Activated CD4-positive, alpha-beta T cell treated with anti-CD3 and anti-CD28 coated beads for 1 hour (primary cell): Measurements from ENCODE around the gene ALDH1A1.
"Not testable (repeated sequence)": the region's sequence is repeated elsewhere in the genome, so short reads cannot be mapped to it uniquely, and the experiment has no call there.

Experiments
- DNase-seq: peaks from one replicate; pipeline ENCODE4 v3.0.0-alpha.2; 2020

Gene ALDH1A1

DNA sequence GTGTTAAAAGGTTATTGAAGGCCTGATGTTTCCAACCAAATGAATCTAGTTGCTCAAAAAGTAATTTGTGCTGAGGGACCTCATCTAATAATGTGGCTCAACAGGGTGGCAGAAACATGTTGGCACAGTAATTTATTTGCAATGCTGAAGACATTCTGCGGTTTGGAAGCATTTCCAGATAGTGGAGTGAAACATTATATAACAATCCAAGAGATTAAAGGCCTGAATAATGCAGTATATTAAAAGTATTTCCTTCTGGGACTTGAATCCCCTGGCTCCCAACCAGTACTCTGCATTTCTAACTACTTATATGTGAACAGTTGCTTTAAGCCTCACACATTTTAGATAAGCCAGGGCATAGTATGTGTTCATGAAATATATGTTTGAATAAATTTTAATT, 25.9 kb upstream of the ALDH1A1 start:
- no peak for DNase-seq

- DNase-seq = no peak
These were observed 24.8 kb upstream of the ALDH1A1 start for GRCh38 chr9:72977670-72978069.

DNA sequence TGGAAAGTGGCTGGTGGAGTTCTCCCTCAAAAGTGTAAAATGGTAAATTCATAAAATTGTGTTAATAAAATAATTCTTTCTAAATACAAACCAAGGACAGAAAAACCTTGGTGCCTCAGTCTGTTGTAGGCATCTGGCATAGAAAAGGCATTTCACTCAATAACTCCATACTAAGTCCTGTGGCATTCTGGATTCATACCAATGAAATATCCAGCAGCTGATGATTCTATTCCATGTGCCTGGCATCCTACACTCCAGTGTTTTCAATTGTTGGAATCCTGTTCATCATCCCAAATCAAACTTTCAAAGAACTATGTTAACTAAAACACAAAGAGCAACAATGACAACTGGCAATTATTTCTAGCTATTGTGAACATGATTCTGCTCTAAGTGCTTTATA, 21.6 kb upstream of the ALDH1A1 start:
- DNase-seq = no peak

- DNase-seq = no peak
These were observed 19.8 kb upstream of the ALDH1A1 start for GRCh38 chr9:72972636-72973035.

DNA sequence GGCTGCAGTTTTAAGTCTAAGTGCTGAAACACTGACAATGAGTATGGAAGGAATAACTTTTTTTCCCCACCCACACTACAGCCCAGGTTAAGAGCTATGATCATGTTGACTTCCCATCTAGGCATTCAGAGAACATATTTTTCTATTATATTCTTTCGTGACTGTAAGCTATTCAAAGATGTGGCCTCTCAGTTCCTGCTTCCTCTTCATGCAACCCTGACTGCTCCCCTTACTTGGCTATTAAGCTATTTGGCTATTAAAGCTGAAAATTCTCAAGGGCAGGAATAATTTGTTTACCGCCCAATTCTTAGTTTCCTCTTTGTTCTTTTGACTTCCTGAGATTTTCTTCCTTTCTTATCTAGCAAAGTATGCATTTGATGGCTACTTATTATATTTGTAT, 18.6 kb upstream of the ALDH1A1 start:
- no peak for DNase-seq

DNA sequence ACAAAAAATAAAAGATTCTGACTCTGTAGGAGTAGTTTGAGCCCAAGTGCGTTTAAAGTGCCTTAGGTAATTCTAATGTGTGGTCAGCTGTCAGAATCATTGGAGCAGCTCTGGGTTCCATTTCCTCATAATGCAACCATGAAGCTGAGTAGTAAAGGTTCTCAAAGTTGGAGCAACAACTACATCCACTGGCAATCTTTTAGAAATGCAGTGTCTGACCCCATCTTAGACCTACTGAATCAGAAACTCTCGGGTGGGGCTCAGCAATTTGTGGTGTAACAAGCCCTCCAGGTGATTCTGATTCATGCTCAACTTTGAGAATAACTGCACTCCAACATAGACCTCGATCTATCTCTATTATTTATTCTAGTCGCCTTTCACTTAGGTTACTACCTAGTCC, 7.6 kb upstream of the ALDH1A1 start:
- DNase-seq = no peak

GRCh38 chr9:72958485-72959281, 5.8 kb upstream of the ALDH1A1 start:
- DNase-seq = no peak

- no peak for DNase-seq
These were observed 2.7 kb upstream of the ALDH1A1 start for GRCh38 chr9:72955571-72955970.

DNA sequence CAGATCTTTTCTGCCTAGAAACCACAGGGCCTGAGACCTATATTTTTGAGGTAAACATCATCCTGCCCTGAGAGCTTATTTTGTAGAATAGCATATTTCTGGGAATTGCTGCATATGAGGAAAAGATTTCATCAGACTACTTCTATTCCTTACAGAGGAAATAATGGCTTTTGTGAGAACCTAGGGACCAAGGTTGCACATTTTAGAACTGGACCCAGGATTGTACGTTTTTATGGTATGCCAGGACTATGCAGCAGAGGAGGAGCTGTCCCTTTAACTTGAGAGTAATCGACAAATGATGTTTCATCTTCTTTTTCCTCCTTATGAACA, 2.2 kb upstream of the ALDH1A1 start:
- no peak for DNase-seq

GRCh38 chr9:72954431-72955125, 1.7 kb upstream of the ALDH1A1 start:
- DNase-seq = no peak

DNA sequence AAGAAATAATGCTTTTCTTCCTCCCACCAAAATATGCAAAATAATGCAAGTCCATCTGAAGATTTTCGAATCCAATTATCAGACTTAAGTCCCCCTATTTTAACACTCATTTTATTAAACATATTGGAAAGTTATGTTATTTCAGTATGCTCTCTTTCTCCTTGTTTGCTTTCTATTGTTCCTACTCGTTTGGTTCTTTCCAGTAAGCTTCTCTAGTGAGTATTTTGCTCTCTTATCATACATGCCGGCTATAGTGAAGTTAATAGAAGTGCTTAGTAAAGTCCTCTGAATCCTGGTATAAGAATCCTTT, 517 bp downstream of the ALDH1A1 start:
- no peak for DNase-seq

DNA sequence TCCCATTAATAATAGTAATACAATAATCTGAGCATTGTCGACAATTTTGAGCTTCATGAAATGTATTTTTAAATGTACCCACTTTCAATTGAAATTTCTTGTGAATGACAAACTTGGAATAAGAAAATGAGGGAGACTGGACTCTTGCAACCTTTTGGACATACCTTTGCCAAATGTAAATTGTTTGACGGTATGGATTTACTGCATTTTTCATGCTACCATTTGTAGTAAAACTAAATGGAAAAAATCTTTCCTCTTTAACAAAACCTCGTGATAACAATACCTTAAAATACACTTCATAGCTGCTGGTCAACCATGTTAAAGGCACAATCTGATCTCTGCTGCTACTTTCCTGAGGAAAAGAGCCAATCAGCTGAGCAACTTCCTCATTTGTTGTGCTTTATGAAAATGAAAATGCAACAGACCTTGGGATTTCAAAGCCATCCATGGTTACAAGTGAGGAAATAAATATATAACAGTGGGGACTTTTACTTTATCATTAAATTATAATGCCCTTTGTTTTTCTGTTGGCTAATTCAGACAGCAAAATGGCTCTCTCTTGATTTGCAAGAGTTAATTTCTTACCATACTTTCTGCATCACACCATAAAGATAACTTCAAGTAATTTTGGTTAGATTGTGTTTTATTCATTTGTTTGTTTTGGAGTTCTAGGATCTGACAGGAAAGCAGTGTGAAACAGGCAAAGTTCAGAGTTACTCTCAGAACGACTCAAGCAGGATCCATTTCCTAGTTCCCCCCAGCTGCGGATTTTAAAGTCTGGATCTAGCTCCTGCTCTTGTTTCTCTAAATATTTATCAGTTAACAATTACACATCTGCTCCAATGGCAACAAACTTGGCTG, 1.1 kb downstream of the ALDH1A1 start:
- no peak for DNase-seq

DNA sequence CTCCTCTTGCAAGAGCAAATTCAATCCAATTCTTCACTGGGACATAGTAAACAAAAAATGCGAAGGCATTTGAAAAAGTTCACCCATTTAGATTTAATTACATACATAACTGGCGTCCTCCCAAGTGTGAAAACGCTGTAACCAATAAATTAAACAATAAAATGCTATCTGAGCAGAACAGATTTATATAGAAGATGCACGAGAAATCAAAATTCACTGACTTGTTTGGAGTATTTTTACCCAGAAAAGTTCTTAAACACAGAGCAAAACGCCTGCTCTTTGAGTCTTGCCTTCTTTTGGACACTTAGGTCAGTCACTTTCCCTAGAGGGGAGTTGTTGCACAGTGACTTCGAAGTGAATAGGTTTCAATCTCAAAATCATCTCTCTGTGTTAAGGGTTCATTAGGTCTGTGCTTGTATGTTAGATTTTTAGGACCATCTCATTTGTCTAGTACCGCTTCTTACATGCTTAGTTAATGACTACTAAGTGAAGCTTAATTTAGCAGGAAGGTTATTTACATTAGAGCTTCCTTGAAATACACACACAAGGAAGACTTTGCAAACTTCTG, 1.9 kb downstream of the ALDH1A1 start:
- DNase-seq = no peak

DNA sequence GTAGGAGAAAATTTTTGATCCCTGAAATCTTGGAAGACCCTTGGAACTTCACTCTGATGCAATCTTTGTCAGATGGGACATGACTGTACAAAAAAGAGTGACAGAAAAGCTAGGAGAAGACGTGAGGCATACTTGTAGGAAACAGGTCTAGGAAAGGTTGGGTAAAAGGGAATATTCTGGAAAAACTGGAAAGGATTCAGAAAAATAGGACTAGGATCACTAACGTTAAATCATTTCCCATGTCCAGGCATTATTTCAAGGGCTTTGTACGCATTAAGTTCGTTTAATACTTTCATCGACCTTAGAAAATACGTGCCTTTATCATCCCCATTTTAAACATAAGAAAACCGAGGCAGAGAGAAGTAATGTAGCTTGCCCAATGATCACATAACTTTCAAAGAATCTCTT, 2.9 kb downstream of the ALDH1A1 start:
- DNase-seq = no peak

- no peak for DNase-seq
These were observed 3.6 kb downstream of the ALDH1A1 start for GRCh38 chr9:72949244-72949582.

- no peak for DNase-seq
These were observed 4.1 kb downstream of the ALDH1A1 start for GRCh38 chr9:72948575-72949243.

DNA sequence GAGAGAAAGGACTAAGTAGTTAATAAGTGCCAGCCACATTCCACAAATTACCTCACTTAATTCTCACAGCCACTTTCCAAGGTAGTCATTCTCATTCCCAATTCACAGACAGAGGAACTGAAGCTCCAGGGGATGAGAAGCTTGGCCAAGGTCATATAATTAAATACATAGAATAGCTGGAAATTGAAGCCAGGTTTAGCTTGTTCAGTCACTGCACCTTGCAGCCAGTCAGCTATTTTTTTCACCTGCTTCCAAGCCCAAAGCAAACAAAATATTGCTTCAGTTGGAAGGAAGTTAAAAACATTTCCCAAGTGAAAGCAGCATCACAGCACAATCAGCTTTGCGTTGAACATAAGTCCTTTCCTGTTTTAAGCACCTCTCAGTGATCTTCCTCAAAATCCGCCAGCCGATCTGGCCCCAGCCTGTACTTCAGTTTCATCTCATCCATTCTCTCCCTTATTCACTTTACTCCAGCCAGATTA, 4.8 kb downstream of the ALDH1A1 start:
- no peak for DNase-seq

GRCh38 chr9:72946821-72947220, 6.0 kb downstream of the ALDH1A1 start:
- DNase-seq = no peak

GRCh38 chr9:72946318-72946717, 6.5 kb downstream of the ALDH1A1 start:
- DNase-seq = no peak

- DNase-seq = no peak
These were observed 7.5 kb downstream of the ALDH1A1 start for GRCh38 chr9:72945391-72945790.

GRCh38 chr9:72943844-72944462, 8.9 kb downstream of the ALDH1A1 start:
- no peak for DNase-seq

DNA sequence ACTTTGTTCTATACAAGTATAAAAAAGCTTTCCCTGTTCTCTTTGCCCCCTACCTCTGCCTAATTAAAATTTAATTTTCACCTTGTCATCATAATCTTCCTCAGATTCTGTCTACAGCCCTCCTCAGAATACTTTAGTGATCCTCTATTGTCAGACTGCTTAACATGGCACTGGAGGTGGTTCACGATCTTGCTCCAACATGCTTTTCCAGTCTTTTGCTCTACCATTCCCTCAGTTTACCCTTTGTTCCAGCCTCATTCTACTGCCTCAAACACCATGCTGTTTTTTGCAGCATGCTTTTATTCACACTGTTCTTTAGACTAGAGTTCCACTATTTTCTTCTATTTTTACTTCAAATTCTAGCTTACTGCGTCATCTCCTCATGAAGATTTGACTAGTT, 10.4 kb downstream of the ALDH1A1 start:
- DNase-seq = no peak

DNA sequence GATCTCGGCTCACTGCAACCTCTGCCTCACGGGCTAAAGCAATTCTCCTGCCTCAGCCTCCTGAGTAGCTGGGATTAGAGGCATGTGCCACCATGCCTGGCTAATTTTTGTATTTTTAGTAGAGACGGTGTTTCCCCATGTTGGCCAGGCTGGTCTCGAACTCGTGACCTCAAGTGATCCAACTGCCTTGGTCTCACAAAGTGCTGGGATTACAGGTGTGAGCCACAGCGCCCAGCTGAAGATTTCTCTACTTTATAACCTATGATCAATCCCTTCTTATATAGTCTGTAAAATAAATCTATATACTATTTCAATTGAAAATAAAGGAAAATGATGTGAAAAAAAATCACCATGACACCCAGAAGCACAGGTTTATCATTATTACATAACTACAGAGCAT, 13.3 kb downstream of the ALDH1A1 start:
- DNase-seq = not testable (repeated sequence)
